ENCODE results near the gene ZGLP1. TPM values are rescaled to one million over a fixed set of nuclear protein-coding genes. Genes with fewer than 3 reads are reported as not detected.

Gene ZGLP1
- polyA plus RNA-seq, 1 donor (not counting 4 experiments of a cell fraction or from before 2014, with no cell fraction given), result 0.43 TPM

DNA sequence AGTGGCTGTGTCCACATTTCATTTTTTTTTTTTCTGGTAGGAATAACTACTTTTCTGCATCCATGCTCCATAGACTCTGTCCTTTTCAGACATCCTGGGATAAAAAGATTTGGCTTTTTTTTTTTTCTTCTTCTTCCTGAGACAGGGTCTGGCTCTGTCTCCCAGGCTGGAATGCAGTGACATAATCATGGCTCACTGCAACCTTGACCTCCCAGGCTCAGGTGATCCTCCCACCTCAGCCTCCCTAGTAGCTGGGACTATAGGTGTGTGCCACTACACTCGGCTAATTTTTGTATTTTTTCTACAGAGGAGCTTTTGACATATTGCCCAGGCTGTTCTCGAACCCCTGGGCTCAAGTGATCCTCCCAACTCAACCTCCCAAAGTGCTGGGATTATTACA, 33.9 kb upstream of the ZGLP1 start:
- no peak overlapping the region for H3K9ac ChIP-seq (ENCODE audit: control insufficient read depth, extremely low read depth, insufficient read depth, low read length)
- no peak overlapping the region for H2AFZ ChIP-seq (ENCODE audit: control insufficient read depth, low read length)
- no peaks in the 10 kb centered on the region for H3K4me1 ChIP-seq (ENCODE audit: control insufficient read depth, extremely low read depth, insufficient read depth, low read length)
- no peak overlapping the region for H3K27ac ChIP-seq (ENCODE audit: control insufficient read depth, insufficient read depth, low read length)
- H3K9me3 ChIP-seq (ENCODE audit: control insufficient read depth, low read depth, low read length), result no peaks in the 10 kb centered on the region
- H3K36me3 ChIP-seq (ENCODE audit: control insufficient read depth in 2 of 2, extremely low read depth in 1 of 2, insufficient read depth in 2 of 2, low read length in 2 of 2), result no peaks in the 10 kb centered on the region
- no peak overlapping the region for H3K4me2 ChIP-seq (ENCODE audit: control insufficient read depth, extremely low read depth, insufficient read depth, low read depth, low read length)
- TF ChIP-seq EZH2 (IDR thresholded peaks at IDR 0.05; ENCODE audit: low read length), result no peak
- TF ChIP-seq, protein P1, sequence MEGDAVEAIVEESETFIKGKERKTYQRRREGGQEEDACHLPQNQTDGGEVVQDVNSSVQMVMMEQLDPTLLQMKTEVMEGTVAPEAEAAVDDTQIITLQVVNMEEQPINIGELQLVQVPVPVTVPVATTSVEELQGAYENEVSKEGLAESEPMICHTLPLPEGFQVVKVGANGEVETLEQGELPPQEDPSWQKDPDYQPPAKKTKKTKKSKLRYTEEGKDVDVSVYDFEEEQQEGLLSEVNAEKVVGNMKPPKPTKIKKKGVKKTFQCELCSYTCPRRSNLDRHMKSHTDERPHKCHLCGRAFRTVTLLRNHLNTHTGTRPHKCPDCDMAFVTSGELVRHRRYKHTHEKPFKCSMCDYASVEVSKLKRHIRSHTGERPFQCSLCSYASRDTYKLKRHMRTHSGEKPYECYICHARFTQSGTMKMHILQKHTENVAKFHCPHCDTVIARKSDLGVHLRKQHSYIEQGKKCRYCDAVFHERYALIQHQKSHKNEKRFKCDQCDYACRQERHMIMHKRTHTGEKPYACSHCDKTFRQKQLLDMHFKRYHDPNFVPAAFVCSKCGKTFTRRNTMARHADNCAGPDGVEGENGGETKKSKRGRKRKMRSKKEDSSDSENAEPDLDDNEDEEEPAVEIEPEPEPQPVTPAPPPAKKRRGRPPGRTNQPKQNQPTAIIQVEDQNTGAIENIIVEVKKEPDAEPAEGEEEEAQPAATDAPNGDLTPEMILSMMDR (optimal IDR thresholded peaks at IDR 0.05 in 1 of 3, IDR thresholded peaks at IDR 0.05 in 1 of 3, conservative IDR thresholded peaks at IDR 0.05 in 1 of 3; ENCODE audit: extremely low read depth in 1 of 3, insufficient read depth in 2 of 3, low read length in 3 of 3), result no peak
- no peaks in the 10 kb centered on the region for H3K9me1 ChIP-seq (ENCODE audit: control insufficient read depth, extremely low read depth, insufficient read depth, low read length)
- dilution Hi-C loops (cut with MboI; ENCODE audit: extremely low pct_ligation_motif_present, low sequenced_read_pairs), result no loop called here
- H3K27me3 ChIP-seq (ENCODE audit: control insufficient read depth, extremely low read depth, insufficient read depth, low read length), result no peaks in the 10 kb centered on the region
- no peak for DNase-seq (ENCODE audit: low read depth, low spot score)
- no peaks in the 10 kb centered on the region for H4K20me1 ChIP-seq (ENCODE audit: control insufficient read depth, extremely low read depth, insufficient read depth, low read length)
- FAIRE-seq, result no peak
- H3K4me3 ChIP-seq (ENCODE audit: control insufficient read depth in 2 of 3, extremely low read depth in 1 of 3, insufficient read depth in 2 of 3, low read depth in 1 of 3, low read length in 3 of 3), result no peak overlapping the region
- H3K79me2 ChIP-seq (ENCODE audit: control insufficient read depth, insufficient read depth, low read length), result no peaks in the 10 kb centered on the region

DNA sequence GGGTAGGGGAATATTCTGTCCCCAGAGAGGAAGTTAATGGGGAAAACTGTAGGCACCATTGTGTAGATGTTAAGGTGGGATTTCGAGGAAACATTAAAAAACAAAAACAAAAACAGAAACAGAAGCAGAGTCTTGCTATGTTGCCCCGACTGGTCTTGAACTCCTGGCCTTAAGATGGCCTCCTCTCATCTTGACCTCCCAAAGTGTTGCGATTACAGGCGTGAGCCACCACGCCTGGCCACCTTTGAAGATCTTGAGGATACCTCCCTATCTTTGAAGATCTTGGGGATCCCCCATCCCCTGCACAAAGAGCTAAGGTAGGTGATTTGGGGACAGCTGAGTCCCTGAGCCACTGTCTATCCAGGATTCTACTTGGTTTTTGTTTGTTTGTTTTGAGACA, 30.4 kb upstream of the ZGLP1 start:
- dilution Hi-C loops (cut with MboI; ENCODE audit: extremely low pct_ligation_motif_present, low sequenced_read_pairs), result no loop called here
- no peak for DNase-seq (ENCODE audit: low read depth, low spot score)
- H4K20me1 ChIP-seq (ENCODE audit: control insufficient read depth, extremely low read depth, insufficient read depth, low read length), result no peaks in the 10 kb centered on the region
- no peaks in the 10 kb centered on the region for H3K79me2 ChIP-seq (ENCODE audit: control insufficient read depth, insufficient read depth, low read length)
- TF ChIP-seq EZH2 (IDR thresholded peaks at IDR 0.05; ENCODE audit: low read length), result no peak
- TF ChIP-seq, protein P1 (optimal IDR thresholded peaks at IDR 0.05 in 1 of 3, IDR thresholded peaks at IDR 0.05 in 1 of 3, conservative IDR thresholded peaks at IDR 0.05 in 1 of 3; ENCODE audit: extremely low read depth in 1 of 3, insufficient read depth in 2 of 3, low read length in 3 of 3), result no peak
- H3K4me3 ChIP-seq (ENCODE audit: control insufficient read depth in 2 of 3, extremely low read depth in 1 of 3, insufficient read depth in 2 of 3, low read depth in 1 of 3, low read length in 3 of 3), result no peak overlapping the region
- H3K4me2 ChIP-seq (ENCODE audit: control insufficient read depth, extremely low read depth, insufficient read depth, low read depth, low read length), result no peak overlapping the region
- H3K9ac ChIP-seq (ENCODE audit: control insufficient read depth, extremely low read depth, insufficient read depth, low read length), result no peak overlapping the region
- H3K4me1 ChIP-seq (ENCODE audit: control insufficient read depth, extremely low read depth, insufficient read depth, low read length), result no peaks in the 10 kb centered on the region
- H3K9me1 ChIP-seq (ENCODE audit: control insufficient read depth, extremely low read depth, insufficient read depth, low read length), result no peaks in the 10 kb centered on the region
- no peaks in the 10 kb centered on the region for H3K9me3 ChIP-seq (ENCODE audit: control insufficient read depth, low read depth, low read length)
- no peaks in the 10 kb centered on the region for H3K36me3 ChIP-seq (ENCODE audit: control insufficient read depth in 2 of 2, extremely low read depth in 1 of 2, insufficient read depth in 2 of 2, low read length in 2 of 2)
- no peak overlapping the region for H3K27ac ChIP-seq (ENCODE audit: control insufficient read depth, insufficient read depth, low read length)
- FAIRE-seq, result no peak
- H2AFZ ChIP-seq (ENCODE audit: control insufficient read depth, low read length), result no peak overlapping the region
- no peaks in the 10 kb centered on the region for H3K27me3 ChIP-seq (ENCODE audit: control insufficient read depth, extremely low read depth, insufficient read depth, low read length)
